Measurements from ENCODE around the gene NRL.

DNA sequence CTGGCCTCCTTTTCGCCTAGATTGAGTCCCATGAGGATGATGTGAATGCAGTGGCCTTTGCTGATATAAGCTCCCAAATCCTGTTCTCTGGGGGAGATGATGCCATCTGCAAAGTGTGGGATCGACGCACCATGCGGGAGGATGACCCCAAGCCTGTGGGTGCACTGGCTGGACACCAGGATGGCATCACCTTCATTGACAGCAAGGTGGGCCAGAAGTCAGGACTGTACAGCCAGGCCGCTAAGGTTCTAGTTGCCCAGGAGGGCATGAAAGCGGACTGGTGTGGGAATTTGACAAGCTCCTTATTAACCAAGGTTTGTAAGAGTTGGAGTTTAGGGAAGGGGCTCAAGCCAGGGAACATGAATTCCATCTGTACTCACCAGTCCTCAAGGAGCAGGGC, 4.9 kb upstream of the NRL start:
- TF ChIP-seq POLR2A (IDR thresholded peaks at IDR 0.05; ENCODE audit: low read depth) (no peak), EP300 (IDR thresholded peaks at IDR 0.05) (no peak)
- TF ChIP-seq, protein P1, sequence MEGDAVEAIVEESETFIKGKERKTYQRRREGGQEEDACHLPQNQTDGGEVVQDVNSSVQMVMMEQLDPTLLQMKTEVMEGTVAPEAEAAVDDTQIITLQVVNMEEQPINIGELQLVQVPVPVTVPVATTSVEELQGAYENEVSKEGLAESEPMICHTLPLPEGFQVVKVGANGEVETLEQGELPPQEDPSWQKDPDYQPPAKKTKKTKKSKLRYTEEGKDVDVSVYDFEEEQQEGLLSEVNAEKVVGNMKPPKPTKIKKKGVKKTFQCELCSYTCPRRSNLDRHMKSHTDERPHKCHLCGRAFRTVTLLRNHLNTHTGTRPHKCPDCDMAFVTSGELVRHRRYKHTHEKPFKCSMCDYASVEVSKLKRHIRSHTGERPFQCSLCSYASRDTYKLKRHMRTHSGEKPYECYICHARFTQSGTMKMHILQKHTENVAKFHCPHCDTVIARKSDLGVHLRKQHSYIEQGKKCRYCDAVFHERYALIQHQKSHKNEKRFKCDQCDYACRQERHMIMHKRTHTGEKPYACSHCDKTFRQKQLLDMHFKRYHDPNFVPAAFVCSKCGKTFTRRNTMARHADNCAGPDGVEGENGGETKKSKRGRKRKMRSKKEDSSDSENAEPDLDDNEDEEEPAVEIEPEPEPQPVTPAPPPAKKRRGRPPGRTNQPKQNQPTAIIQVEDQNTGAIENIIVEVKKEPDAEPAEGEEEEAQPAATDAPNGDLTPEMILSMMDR (IDR thresholded peaks at IDR 0.05): no peak

All from esophagus muscularis mucosa (tissue), 4 donors.